Uterus (tissue), 2 donors: ENCODE measurements around the gene FBXO9.

ENCODE experiments used
- POLR2A ChIP-seq, 2 donors: fragments of 450-650 bp; IDR thresholded peaks; one replicate each; pipeline ENCODE4 v1.6.1; 2016; ENCODE audit warnings: antibody characterized with exemption in 2 of 2, mild to moderate bottlenecking in 1 of 2, moderate library complexity in 1 of 2
- TF ChIP-seq, protein P1 (sequence below), 4 experiments: fragments of 200-600 bp in 2 of 4; fragments of 450-650 bp in 2 of 4; sonication (generic) in 2 of 4; IDR thresholded peaks; one replicate each; pipeline ENCODE4 v1.5.1; 2016 to 2019; ENCODE audit warnings: antibody characterized with exemption in 4 of 4, mild to moderate bottlenecking in 2 of 4, moderate library complexity in 1 of 4

DNA sequence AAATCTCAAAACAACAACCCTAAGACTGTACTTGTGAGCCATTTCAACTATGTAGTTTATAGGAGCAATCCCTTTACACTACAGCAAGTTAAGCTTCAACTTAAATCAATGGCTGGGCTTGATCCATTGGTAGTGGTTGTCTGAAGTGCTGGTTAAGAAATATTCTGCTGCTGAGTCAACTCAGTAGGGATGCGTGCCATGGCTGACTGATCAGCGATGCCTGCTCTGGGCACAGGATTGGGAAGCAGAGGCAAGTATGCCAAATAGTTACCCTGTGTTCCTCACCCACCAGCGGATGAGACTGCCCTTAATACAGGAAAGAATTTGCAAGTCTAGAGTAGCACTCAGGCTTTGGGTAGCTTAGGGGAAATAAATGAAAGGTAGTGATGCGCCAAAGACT is 41.9 kb downstream of the FBXO9 start:
- TF ChIP-seq, protein P1, sequence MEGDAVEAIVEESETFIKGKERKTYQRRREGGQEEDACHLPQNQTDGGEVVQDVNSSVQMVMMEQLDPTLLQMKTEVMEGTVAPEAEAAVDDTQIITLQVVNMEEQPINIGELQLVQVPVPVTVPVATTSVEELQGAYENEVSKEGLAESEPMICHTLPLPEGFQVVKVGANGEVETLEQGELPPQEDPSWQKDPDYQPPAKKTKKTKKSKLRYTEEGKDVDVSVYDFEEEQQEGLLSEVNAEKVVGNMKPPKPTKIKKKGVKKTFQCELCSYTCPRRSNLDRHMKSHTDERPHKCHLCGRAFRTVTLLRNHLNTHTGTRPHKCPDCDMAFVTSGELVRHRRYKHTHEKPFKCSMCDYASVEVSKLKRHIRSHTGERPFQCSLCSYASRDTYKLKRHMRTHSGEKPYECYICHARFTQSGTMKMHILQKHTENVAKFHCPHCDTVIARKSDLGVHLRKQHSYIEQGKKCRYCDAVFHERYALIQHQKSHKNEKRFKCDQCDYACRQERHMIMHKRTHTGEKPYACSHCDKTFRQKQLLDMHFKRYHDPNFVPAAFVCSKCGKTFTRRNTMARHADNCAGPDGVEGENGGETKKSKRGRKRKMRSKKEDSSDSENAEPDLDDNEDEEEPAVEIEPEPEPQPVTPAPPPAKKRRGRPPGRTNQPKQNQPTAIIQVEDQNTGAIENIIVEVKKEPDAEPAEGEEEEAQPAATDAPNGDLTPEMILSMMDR (IDR thresholded peaks at IDR 0.05), result no peak
- TF ChIP-seq POLR2A (IDR thresholded peaks at IDR 0.05), result no peak
